Activated T-cell treated with anti-CD3 and anti-CD28 coated beads for 1 hour (primary cell): ENCODE results near the gene BLOC1S4.
"Not testable (repeated sequence)": the region's sequence is repeated elsewhere in the genome, so short reads cannot be mapped to it uniquely, and the experiment has no call there.

Source experiments
- DNase-seq: peaks from one replicate; pipeline ENCODE4 v3.0.0-alpha.2; 2020; ENCODE audit warnings: low read depth

Gene BLOC1S4, protein sequence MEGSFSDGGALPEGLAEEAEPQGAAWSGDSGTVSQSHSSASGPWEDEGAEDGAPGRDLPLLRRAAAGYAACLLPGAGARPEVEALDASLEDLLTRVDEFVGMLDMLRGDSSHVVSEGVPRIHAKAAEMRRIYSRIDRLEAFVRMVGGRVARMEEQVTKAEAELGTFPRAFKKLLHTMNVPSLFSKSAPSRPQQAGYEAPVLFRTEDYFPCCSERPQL

GRCh38 chr4:6716018-6716911, at the start of gene BLOC1S4:
Gene BLOC1S4, plus strand, starts transcription at chr4:6716174. Its CDS starts 36 bp downstream, at chr4:6716210.
- DNase-seq: peak; percentile 85

GRCh38 chr4:6668391-6668790, 47.6 kb upstream of the BLOC1S4 start:
- no peak for DNase-seq

- DNase-seq: no peak
Measured at GRCh38 chr4:6671648-6672047, 44.3 kb upstream of the BLOC1S4 start.

DNA sequence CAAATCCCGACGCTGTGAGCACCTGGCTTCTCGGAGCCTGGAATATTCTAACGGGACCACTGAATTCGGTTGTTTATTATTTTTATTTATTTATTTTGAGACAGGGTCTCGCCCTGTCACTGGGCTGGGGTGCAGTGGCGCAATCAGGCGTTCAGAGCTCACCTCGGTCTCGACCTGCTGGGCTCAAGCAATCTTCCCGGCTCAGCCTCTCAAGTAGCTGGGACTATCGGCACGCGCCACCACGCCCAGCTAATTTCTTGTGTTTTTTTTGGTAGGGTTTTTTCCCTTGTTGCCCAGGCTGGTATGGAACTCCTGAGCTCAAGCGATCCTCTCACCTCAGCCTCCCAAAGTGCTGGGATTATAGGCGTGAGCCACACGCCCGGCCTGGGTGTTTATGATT, 43.8 kb upstream of the BLOC1S4 start:
- no peak for DNase-seq

GRCh38 chr4:6672541-6673190, 43.3 kb upstream of the BLOC1S4 start:
- DNase-seq: not testable (repeated sequence)

- not testable (repeated sequence) for DNase-seq
Measured at GRCh38 chr4:6673191-6673659, 42.7 kb upstream of the BLOC1S4 start.

DNA sequence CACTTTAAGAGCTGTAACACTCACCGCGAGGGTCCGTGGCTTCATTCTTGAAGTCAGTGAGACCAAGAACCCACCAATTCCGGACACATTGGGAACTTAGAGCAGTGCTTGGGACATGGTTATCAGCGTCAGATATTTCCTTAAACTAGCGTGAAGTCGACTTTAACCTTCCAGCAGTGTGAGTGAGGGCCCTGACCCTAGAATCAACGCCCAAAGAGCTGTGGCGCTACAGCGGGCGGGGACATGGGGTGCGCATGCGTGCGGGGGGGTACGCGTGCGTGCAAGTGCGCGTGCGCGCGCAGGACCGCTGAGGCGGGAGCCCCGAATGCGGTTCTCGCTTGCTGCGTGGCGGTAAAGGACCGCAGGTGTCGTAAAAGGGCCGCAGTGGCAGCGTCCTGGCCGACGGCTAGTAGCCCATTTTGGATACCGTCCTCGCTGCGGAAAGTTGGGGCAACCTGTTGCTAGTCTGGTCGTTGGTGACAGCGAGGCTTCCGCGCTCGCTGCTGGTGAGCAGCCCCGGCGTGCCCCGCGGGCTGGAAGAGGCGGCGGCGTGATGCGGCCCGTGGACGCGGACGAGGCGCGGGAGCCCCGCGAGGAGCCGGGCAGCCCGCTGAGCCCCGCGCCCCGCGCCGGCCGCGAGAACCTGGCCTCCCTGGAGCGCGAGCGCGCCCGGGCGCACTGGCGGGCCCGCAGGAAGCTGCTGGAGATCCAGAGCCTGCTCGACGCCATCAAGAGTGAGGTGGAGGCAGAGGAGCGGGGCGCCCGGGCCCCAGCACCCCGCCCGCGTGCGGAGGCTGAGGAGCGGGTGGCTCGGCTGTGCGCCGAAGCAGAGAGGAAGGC, 42.1 kb upstream of the BLOC1S4 start:
- peak; percentile 89 for DNase-seq

GRCh38 chr4:6674500-6675149, 41.3 kb upstream of the BLOC1S4 start:
- peak; percentile 51 for DNase-seq

DNA sequence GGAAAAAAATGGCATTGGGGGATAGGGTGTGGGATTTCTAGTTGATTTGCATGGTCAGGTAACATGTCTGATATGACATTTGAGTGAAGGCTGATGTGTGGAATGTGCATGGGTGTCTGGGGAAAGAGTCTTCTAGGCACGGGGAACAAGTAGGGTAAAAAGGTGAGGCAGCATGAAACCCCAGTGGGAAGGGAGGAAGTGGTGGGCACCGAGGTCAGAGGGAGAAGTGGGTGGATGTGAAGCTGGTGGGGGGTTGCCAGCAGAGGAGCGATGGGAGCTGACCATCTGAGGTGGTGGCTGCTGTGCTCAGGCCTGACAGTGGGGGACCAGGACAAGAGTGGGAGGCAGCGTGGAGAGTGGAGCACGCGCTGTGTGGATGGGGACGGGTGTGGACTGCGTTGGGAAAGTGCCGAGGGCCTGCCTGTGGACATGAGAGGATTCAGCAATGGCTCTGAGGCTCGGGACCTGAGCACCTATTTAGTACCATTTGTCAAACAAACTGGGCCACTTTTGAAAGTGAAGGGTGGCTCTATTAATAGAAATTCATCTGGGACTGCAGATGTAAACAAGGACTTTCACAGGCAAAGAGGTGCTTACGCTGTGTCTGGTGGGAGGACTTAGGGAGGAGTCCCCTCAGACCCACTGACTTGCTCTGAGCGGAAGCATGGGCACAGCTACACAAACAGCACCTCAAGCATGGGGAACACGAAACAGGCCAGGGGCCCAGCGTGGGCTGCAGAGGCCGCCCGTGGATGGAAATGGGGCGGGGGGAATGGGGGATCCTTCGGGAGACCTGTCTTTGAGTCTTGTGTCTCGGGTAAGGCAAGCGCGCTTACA, 39.0 kb upstream of the BLOC1S4 start:
- no peak for DNase-seq

DNA sequence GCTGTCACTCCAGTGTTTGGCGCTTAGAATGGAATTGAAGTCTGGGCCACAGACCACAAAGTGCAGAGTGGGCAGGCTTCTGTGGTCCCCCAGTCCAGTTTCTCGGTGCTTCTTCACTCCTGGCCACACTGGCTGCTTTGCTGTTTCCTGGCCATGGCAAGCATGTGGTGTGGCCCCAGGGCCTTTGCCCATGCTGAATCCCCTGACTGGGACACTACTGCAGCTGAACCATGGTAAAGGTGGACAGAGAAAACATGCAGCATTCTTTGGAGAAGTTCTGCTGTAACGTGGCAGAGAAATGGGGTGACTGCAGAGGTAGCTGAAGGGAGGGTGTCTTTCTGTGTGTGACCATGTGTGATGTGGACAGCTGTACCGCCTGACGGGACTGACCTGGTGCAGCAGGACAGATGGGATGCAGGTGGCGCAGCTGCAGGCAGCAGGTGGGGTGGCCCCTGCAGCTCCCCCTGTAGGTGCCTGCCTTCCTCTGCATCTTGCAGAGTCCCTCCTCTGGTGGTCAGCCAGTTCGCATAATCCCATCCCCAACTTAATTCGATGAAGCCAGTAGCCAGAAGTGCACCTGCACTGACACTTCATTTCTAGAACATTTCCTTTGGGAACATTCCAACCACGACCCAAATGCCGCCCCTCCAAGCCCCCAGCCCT, 35.5 kb upstream of the BLOC1S4 start:
- no peak for DNase-seq

DNA sequence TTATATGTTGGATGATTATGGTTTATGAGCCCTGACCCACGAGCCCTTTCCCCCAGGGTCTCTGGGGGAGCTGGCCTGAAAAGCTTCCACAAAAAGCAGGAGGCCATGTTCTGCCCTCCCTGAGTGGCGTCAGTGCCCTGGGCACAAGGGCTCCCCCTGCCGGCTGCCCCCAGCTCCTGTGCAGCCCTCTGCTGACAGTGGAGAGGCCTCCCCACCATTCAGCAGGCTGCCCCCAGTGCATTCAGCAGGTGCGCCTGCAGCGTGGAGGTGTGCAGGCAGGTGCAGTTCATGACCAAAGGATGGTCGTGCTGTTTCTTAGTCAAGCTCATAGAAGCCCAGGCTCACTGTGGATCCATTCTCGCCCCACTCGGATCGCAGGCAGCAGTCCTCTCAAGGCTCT, 34.8 kb upstream of the BLOC1S4 start:
- no peak for DNase-seq

- no peak for DNase-seq
Measured at GRCh38 chr4:6682862-6683590, 32.9 kb upstream of the BLOC1S4 start.

DNA sequence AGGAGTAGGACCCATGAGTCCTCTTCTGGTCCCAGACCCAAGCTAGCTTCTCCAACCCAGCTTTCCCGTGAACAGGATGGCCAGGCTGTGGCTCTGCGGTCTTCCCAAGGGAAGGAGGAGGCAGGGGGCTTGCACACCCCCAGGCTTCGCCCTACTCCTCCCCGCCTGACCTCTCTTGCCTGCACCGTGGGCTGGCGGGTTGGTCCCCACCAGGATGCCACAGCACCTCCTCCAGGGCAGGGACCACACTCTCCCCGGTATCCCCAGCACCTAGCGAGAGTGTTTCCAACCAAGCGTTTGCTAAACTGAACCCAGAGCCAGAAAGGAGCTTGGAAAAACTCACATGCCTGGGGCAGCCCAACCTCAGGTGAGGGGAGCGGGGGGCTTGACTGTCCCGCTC, 31.3 kb upstream of the BLOC1S4 start:
- DNase-seq: no peak

GRCh38 chr4:6686104-6686787, 29.7 kb upstream of the BLOC1S4 start:
- DNase-seq: no peak

DNA sequence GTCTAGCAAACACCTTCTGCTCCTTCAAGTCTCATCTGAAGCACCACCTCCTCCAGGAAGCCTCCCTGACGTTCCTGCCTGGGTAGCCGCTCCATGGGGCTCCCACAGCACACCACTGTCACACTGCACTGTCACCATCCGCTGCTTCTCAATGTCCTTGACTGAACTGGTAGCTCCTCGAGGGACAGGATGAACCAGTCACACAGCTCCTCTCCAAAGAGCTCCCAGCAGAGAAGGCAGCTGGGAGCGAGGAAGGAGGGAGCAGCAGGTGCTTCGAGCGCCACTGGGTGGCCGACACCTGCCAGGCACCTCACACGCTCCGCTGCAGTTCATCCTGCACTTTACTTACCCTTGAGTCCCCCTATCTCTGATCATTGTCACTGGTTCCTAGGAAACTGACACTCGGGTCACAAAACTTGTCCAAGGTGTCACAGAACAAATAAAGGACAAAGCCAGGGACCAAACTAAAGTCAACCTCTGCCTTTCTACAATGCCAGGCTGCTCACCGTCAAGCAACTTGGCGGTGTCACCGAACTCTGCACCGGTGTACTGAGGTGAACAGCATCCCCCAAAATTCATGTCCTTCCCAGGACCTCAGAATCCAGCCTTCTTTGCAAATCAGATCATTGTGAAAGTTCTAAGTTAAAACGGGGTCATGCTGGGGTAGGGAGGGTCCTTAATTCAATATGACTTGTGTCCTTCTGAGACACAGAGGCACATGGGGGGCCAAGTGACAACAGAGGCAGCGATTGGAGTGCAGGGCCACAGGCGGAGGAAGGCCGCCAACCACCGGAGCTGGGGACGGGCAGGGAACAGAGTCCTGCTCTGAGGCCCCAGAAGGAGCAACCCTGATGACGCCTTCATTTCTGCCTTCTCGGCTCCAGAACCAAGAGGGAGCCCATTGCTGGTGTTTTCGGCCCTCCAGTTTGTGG, 27.8 kb upstream of the BLOC1S4 start:
- no peak for DNase-seq

DNA sequence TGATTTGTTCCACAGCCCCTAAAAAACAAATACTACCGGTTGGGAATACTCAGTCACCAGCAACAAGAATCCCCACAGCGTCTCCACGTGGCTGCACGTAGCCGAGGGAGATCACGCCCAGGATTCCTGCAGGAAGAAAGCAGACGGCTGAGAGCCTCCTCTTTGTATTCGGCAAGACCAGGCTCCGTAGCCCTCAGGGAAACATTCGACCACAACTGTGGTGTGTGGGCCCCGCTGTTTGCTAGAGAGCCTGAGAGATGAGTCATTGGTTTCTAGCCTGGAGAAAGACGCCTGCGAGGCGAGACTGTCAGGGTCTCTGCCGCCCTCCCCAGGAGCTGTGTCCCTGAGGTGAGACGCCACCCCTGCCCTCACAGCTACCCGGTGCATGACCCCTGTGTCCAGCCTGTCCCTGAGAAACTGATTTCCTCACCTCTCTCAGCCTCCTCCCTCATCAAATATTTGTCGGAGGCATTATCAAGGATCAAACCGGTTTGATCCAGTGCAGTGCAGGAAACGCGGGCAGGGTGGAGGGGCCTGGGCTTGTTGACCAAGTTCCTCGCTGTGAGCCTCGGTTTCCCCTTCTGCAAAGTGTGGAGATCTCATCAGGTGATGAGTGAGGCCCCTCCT, 27.0 kb upstream of the BLOC1S4 start:
- DNase-seq: peak; percentile 59

DNA sequence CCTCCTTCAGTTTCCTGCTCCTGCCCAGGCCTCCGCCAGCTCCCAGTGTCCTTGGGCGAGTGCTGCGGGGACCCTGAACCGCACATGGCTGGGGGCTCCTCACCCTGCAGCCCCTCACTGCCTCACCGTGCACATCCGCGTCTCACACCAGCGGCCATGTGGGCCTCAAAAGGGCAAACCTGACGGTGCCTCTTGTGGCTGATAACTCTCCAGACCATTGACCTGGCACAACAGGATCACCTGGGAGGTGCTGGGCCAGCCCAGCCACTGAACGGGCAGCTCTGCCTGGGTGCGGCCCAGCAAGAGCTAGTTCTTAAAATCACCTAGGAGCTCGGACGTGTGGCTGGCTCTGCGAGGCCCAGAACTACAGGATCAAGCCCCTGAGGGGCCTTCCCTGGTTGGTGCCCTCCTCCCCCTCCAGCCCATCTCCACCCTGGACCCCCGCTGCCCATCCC, 26.4 kb upstream of the BLOC1S4 start:
- no peak for DNase-seq
